Skin of body (tissue), 2 donors: Measurements from ENCODE around the gene GHITM. TPM values are rescaled to one million over a fixed set of nuclear protein-coding genes. Genes with fewer than 3 reads are reported as not detected.
"Not testable (repeated sequence)": the region's sequence is repeated elsewhere in the genome, so short reads cannot be mapped to it uniquely, and the experiment has no call there.

ENCODE experiments used
- DNase-seq: peaks from one replicate; lab custom pipeline; 2025; lab: John Stamatoyannopoulos, UW
- total RNA-seq: library from RNA; depleted of rRNA; stranded (reverse); fragments of >200 nt; gene quantifications from one replicate; pipeline ENCODE4 v1.2.3, GENCODE V29; 2014

Gene GHITM
- total RNA-seq, 1 donor from 2014 or later = 99.2 TPM

GRCh38 chr10:84147347-84147746, 8.0 kb downstream of the GHITM start:
- DNase-seq = no peak

GRCh38 chr10:84148006-84148597, 8.8 kb downstream of the GHITM start:
- not testable (repeated sequence) for DNase-seq

- no peak for DNase-seq
Measured at GRCh38 chr10:84149854-84150253, 10.5 kb downstream of the GHITM start.

DNA sequence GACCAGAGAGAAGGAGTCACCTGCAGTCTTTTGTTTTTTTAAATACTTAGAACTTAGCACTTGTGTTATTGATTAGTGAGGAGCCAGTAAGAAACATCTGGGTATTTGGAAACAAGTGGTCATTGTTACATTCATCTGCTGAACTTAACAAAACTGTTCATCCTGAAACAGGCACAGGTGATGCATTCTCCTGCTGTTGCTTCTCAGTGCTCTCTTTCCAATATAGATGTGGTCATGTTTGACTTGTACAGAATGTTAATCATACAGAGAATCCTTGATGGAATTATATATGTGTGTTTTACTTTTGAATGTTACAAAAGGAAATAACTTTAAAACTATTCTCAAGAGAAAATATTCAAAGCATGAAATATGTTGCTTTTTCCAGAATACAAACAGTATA, 13.5 kb downstream of the GHITM start:
- no peak for DNase-seq

DNA sequence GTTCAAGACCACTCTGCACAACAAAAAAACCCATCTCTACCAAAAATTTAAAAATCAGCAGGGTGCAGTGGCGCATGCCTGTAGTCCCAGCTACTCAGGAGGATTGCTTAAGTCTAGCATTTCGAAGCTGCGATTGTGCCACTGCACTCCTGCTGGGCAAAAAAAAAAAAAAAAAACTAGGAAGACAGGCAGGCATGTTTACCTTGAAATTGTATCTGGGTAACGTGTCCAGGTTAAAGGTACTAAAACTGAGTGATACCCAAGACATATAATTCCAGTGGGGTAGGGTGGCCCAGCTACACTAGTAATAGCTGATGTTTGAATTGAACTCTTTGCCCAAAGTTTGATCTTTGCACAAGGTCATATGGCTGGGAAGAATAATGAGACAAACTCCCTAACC, 16.2 kb downstream of the GHITM start:
- DNase-seq = no peak

GRCh38 chr10:84156009-84156408, 16.7 kb downstream of the GHITM start:
- no peak for DNase-seq

- no peak for DNase-seq
Measured at GRCh38 chr10:84156768-84157167, 17.5 kb downstream of the GHITM start.

DNA sequence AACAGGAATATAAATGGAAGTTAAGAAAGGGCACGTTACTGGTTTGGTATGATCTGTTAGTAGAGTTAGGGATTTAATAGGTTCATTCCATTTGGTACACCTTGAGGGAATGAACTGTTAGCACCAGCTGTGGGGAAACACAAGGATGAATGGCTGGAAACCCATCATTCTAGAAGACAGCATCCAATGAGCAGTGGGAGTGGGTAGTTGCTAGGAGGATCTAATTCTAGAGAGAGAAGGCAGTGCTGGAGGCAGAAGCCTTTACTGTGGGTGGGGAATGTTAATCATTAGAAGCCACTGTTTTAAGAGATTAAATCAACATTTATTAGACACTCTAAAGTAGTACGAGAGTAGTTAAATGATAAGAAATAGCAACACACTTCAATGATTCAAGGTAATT, 18.8 kb downstream of the GHITM start:
- DNase-seq = no peak

- no peak for DNase-seq
Measured at GRCh38 chr10:84158550-84158949, 19.2 kb downstream of the GHITM start.

DNA sequence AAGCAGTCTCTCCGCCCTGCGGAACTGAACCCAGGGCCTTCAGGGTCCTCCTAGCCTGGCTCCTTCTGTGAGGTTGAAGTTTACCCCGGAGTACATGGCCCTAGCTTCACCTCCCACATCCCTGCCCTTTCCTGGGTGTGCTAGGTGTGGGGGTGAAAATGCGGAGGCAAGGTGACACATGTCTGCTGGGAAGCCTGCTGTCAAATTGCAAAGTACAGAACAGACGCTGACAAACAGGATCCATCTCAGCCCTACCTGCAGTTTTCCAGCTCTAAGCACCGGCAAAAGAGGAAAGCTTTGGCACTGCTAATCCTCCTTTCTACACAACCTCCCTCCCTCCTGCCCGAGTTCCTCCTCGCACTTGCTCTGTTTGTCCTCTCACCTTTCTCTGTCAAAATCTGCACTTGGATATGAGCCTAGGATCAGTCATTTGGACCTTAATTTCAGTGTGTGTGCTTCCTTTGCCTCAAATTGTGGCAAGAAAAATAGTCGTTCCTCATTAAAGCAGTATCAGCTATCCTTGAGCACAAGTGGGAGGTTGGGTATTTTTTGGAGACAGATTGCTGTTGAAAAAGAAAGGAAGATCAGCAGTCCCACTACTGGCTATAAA, 19.9 kb downstream of the GHITM start:
- no peak for DNase-seq

GRCh38 chr10:84160663-84161362, 21.5 kb downstream of the GHITM start:
- DNase-seq = no peak

DNA sequence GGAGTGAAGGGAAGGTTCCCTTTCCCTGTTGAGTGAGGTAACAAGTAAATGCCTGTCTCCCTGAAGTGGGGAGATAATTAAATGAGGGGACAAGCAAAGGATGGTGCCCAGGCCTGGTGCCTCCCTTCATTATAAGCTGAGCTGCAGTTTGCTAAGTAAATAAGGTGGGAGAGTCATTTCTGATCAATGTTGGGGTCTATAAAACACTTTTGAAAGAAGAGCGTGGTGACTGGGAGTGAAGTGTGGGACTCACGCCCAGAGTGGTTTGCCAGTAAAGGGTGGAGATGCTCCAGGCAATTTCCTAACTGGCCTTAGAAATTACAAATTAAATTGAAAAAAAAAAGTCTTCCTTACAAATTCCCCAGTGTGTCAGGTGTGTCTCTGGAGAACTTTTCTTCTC, 24.7 kb downstream of the GHITM start:
- no peak for DNase-seq

DNA sequence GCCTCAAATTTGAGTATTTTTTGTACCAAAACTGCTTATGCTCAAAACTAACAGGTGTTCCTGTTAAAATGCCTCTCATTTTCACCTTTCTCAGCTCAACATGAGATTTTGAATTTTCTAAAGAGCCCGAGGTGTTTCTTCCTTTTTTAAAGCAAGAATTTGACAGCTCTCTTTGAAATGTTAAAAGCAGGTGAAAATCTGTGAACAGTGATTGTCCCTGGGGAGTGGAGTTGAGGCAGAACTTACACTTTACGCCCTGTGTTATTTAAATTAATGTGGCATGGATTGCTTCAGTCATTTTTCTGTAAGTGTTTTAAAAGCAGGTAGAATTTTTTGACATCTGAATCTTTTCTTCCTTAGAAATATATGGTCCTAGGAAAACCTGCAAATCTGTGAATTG, 25.1 kb downstream of the GHITM start:
- DNase-seq = no peak

GRCh38 chr10:84166620-84167288, 27.4 kb downstream of the GHITM start:
- DNase-seq = no peak

- not testable (repeated sequence) for DNase-seq
Measured at GRCh38 chr10:84167289-84167653, 28.0 kb downstream of the GHITM start.

GRCh38 chr10:84168382-84168781, 29.1 kb downstream of the GHITM start:
- not testable (repeated sequence) for DNase-seq

DNA sequence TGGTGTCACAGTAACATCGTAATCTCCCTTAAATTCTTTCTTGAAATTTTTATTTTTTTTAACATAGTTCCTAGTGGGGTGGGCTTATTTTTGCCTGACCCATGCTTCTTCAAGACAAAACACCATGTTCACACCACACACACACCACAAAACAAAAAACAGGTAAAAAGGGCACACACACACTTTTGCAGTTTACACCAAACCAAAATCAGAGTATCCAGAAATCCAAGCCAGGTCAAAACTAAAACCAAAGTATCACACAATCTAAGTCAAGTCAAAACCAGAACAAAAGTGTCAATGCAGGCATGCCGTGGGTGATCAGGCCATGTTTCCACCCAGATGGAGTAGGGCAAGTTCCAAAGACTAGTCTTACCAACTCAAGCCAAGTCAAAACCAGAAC, 31.9 kb downstream of the GHITM start:
- DNase-seq = not testable (repeated sequence)

GRCh38 chr10:84171700-84172466, 32.6 kb downstream of the GHITM start:
- DNase-seq = not testable (repeated sequence)

DNA sequence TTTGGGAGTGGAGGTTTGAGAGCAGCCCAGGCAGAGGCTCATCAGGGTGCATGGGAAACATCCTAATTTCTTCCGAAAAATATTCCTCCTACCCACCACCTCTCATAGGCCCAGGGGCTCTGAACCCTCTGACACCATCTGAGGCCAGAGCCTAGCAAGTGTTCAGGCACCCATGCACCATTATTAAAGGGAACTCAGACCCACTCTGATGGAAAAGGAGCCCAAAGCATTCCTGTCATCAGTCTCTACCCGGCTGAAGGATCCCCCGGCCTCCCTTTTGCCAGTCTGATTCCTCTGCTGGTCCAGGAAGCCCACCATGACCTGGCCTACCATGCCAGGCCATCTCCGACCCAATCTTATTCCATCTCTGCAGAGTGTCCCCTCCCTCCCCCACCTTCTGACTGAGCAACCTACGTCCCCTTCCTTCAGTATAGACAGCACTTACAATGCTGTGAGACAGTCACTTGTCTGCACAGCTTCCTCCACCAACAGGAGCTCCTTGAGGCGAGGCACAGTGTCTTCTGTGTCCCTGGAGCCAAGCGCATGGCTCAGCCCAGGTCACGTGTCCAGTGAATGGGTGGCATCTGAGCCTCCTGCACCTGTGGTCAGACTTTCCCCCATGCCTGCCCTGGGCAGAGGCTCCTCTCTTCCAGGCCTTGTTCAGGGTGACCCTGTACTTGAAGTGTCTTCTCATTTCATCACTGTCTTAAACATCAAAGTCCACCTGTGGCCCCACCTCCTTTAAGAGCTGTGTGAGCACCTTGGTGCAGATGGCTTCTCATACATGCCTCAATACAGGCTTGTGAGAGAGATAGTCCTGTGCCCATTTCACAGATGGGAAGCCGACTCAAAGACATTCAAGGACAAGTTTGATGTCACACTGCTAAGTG, 33.4 kb downstream of the GHITM start:
- DNase-seq = no peak

DNA sequence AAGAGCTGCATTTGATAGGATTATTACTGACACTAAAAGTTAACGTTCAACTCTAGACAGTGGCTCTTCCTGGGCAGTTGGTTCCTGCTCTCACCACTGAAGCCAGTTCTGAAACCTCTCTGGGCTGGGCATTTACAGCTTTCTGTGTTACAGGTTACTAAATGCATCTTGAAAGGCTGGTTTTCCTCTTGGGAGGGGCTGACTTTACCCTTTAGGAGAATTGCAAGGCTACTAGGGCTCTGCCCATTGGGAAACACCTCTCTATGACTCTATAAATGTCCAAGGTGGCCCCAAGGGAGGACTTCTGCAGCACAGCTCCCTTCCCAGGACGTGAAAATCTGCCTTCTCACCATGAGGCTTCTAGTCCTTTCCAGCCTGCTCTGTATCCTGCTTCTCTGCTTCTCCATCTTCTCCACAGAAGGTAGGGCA, 34.2 kb downstream of the GHITM start, which contains the start of gene GPR15LG:
Gene GPR15LG (plus strand): TSS at position 301 of the 429 bp plus-strand sequence. CDS start 51 bp downstream, at position 352.
- no peak for DNase-seq
